Measurements from ENCODE around the gene MYBBP1A.

Gene MYBBP1A

GRCh38 chr17:4502466-4503154 is 52.6 kb downstream of the MYBBP1A start:
- no peak overlapping the region for H3K27ac ChIP-seq

GRCh38 chr17:4501295-4501949 is 53.8 kb downstream of the MYBBP1A start:
- H3K27ac ChIP-seq, result no peak overlapping the region
- TF ChIP-seq ZFX (IDR thresholded peaks at IDR 0.05), result no peak
- TF ChIP-seq, protein P1, sequence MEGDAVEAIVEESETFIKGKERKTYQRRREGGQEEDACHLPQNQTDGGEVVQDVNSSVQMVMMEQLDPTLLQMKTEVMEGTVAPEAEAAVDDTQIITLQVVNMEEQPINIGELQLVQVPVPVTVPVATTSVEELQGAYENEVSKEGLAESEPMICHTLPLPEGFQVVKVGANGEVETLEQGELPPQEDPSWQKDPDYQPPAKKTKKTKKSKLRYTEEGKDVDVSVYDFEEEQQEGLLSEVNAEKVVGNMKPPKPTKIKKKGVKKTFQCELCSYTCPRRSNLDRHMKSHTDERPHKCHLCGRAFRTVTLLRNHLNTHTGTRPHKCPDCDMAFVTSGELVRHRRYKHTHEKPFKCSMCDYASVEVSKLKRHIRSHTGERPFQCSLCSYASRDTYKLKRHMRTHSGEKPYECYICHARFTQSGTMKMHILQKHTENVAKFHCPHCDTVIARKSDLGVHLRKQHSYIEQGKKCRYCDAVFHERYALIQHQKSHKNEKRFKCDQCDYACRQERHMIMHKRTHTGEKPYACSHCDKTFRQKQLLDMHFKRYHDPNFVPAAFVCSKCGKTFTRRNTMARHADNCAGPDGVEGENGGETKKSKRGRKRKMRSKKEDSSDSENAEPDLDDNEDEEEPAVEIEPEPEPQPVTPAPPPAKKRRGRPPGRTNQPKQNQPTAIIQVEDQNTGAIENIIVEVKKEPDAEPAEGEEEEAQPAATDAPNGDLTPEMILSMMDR (conservative IDR thresholded peaks at IDR 0.05), result no peak

More at GRCh38 chr17:4502466-4503154, 52.6 kb downstream of the MYBBP1A start:
- TF ChIP-seq, protein P1 (conservative IDR thresholded peaks at IDR 0.05), result no peak

DNA sequence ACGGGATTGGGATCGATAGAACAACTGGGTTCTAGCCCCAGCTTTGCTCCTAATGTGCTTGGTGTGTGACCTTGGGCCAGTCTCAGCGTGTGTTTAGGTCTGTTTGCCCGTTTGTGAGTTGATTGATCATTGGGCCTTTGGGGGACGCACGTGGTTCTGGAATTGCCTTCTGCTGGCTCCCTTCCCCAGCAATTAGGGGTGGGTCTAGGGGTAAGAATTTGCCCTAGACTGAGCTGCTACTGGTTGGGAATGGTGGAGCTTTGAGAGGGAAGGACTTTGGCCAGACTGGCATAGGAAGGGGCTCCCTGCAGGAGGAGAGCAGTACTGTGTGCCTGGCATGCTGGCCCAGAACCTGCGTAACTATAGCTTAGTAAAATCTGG is 55.0 kb downstream of the MYBBP1A start:
- TF ChIP-seq ZFX (IDR thresholded peaks at IDR 0.05), result no peak
- TF ChIP-seq, protein P1 (conservative IDR thresholded peaks at IDR 0.05), result no peak

GRCh38 chr17:4499431-4500190 is 55.6 kb downstream of the MYBBP1A start:
- no peak overlapping the region for H3K27ac ChIP-seq
- TF ChIP-seq, protein P1 (conservative IDR thresholded peaks at IDR 0.05), result no peak
- TF ChIP-seq ZFX (IDR thresholded peaks at IDR 0.05), result no peak

More for the DNA sequence above, 55.0 kb downstream of the MYBBP1A start:
- no peak overlapping the region for H3K27ac ChIP-seq

DNA sequence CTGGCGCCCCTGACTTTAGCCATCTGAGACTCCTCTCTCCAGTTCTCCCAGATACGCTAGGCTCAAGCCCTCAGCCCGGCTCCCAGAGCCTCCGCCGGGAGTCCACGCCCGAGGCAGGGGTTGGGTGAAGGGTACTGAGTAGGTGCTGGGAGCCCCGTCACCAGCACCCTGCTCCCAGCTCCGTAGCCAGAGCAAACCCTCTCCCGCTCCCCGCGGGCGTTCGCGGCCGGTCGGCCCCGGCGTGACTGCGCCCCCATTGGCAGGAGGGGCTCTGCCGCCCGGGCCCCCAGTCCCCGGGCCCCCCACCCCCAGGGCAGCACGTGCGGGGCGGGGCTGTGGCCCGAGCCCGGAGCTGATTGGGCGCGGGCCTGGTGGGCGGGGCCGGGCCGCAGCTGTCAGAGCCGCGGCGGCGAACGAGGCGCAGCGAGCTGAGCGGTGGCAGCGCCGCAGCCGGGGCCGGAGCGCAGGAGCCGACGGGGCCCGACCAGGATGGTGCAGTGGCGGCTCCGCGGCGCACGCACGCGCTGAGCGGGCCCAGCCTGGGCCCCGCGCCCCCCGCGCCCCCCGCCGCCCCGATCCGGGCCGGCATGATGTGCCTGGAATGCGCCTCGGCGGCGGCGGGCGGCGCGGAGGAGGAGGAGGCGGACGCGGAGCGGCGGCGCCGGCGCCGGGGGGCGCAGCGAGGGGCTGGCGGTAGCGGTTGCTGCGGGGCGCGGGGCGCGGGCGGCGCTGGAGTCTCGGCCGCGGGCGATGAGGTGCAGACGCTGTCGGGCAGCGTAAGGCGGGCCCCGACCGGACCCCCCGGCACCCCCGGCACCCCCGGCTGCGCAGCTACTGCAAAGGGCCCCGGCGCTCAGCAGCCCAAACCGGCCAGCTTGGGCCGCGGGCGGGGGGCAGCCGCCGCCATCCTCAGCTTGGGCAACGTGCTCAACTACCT is 56.5 kb downstream of the MYBBP1A start, which contains the start of gene SPNS2:
Gene SPNS2 (plus strand): TSS at position 421 of the 937 bp plus-strand sequence. CDS start 167 bp downstream, at position 588.
- H3K27ac ChIP-seq, result no peak within 1 kb of the TSS

DNA sequence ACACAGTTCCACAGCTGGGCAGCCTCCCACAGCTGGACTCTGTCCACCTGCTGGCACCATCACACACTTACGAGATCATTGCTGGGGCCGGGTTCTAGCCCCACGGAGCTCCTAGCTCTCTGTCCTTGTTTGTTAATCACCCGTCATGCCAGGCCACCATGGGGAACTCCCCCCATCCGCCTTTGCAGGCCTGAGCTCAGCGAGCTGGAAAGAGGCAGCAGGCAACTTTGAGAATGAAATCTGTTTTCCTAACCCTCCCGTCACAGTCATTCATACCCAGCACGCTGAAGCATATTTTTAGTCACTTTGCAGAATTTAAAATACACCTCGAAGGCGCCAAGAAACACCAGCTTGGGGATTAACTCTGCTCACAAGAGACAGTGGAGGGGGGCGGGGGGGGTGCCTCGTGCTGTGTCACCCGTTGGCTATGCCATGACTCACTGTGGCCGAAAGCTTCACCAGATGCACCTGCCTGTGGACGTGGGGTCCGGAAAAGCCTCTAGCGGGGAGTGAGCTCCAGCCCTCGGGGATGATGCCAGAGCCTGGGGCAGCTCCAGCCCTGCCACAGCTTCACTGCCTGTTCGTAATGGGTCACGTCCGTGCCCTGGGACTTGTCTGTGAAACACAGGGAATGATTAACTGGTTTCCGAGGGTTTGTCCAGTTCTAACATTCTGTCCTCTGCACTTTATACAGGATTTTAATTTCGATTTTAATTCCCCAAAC is 57.9 kb downstream of the MYBBP1A start:
- no peak overlapping the region for H3K27ac ChIP-seq
- TF ChIP-seq ZFX (IDR thresholded peaks at IDR 0.05), result no peak
- TF ChIP-seq, protein P1 (conservative IDR thresholded peaks at IDR 0.05), result no peak

More for the DNA sequence above, 56.5 kb downstream of the MYBBP1A start, which contains the start of gene SPNS2:
- TF ChIP-seq ZFX (IDR thresholded peaks at IDR 0.05), result no peak
- TF ChIP-seq, protein P1 (conservative IDR thresholded peaks at IDR 0.05), result no peak

Data from C4-2B (cell line).